HepG2 (cell line): ENCODE measurements around the gene KRT33A. TPM values are rescaled to one million over a fixed set of nuclear protein-coding genes. Genes with fewer than 3 reads are reported as not detected.
A peak's percentile ranks its signal among the peaks of the same experiment; 100 is the strongest.

Source experiments
- CAMTA2 ChIP-seq: sonication (generic); formaldehyde crosslinking; IDR thresholded peaks from 2 replicates; pipeline ENCODE4 v1.4.0; 2020; ENCODE audit warnings: mild to moderate bottlenecking, missing genetic modification reagents, borderline replicate concordance
- CBFB ChIP-seq: sonication (generic); formaldehyde crosslinking; IDR thresholded peaks from 2 replicates; pipeline ENCODE4 v1.4.0; 2020; ENCODE audit warnings: missing genetic modification reagents
- DPF2 ChIP-seq: sonication (generic); formaldehyde crosslinking; IDR thresholded peaks from 2 replicates; pipeline ENCODE4 v1.4.0; 2020; ENCODE audit warnings: mild to moderate bottlenecking, low read depth, missing genetic modification reagents, borderline replicate concordance
- ELF1 ChIP-seq: sonication (generic); formaldehyde crosslinking; IDR thresholded peaks from 2 replicates; pipeline ENCODE4 v1.4.0; 2020; ENCODE audit warnings: missing genetic modification reagents
- ETV5 ChIP-seq: IDR thresholded peaks from 2 replicates; pipeline ENCODE4 v1.6.1; 2018; ENCODE audit warnings: missing biosample characterization, missing genetic modification reagents, inconsistent platforms, borderline replicate concordance
- IKZF1 ChIP-seq: fragments of 450-650 bp; IDR thresholded peaks from 2 replicates; pipeline ENCODE4 v1.7.1; 2016
- KDM2A ChIP-seq: sonication (generic); formaldehyde crosslinking; IDR thresholded peaks from 2 replicates; pipeline ENCODE4 v1.4.0; 2020; ENCODE audit warnings: low read depth, missing genetic modification reagents, borderline replicate concordance
- KLF11 ChIP-seq: IDR thresholded peaks from 2 replicates; pipeline ENCODE4 v1.6.1; 2016; ENCODE audit warnings: missing compliant biosample characterization
- MATR3 ChIP-seq: sonication (generic); formaldehyde crosslinking; IDR thresholded peaks from 2 replicates; pipeline ENCODE4 v1.4.0; 2020; ENCODE audit warnings: missing genetic modification reagents
- RBM22 ChIP-seq: fragments of 200-400 bp; formaldehyde crosslinking; optimal IDR thresholded peaks from 2 replicates; pipeline ENCODE3; 2017; ENCODE audit warnings: mild to moderate bottlenecking, low read length, moderate library complexity
- RNF2 ChIP-seq: fragments of 450-650 bp; conservative IDR thresholded peaks from 2 replicates; pipeline ENCODE4 v1.6.1; 2016; ENCODE audit warnings: low read depth
- SALL2 ChIP-seq: sonication (generic); formaldehyde crosslinking; IDR thresholded peaks from 2 replicates; pipeline ENCODE4 v1.8.1; 2023; ENCODE audit warnings: mild to moderate bottlenecking, missing genetic modification reagents, inconsistent platforms
- SMC3 ChIP-seq: IDR thresholded peaks from 2 replicates; pipeline ENCODE4 v1.6.1; 2011; ENCODE audit warnings: low read length, improper control_type of control experiment
- SP2 ChIP-seq: sonication (generic); formaldehyde crosslinking; IDR thresholded peaks from 2 replicates; pipeline ENCODE4 v1.5.1; 2020; ENCODE audit warnings: mild to moderate bottlenecking, missing genetic modification reagents
- SRF ChIP-seq: IDR thresholded peaks from 2 replicates; pipeline ENCODE4 v1.6.1; 2011; ENCODE audit warnings: mild to moderate bottlenecking, low read depth, low read length, moderate library complexity
- TBX2 ChIP-seq: sonication (generic); formaldehyde crosslinking; IDR thresholded peaks from 2 replicates; pipeline ENCODE4 v1.5.0; 2020; ENCODE audit warnings: missing genetic modification reagents, mild to moderate bottlenecking, borderline replicate concordance
- THYN1 ChIP-seq: sonication (generic); formaldehyde crosslinking; IDR thresholded peaks from 2 replicates; pipeline ENCODE4 v1.8.1; 2023; ENCODE audit warnings: low read depth, mild to moderate bottlenecking, moderate library complexity, missing genetic modification reagents, borderline replicate concordance
- TIGD3 ChIP-seq: sonication (generic); formaldehyde crosslinking; IDR thresholded peaks from 2 replicates; pipeline ENCODE4 v1.5.1; 2020; ENCODE audit warnings: mild to moderate bottlenecking, missing genetic modification reagents, borderline replicate concordance
- ZBTB25 ChIP-seq: IDR thresholded peaks from 2 replicates; pipeline ENCODE4 v1.6.1; 2018; ENCODE audit warnings: missing genetic modification reagents
- ZFP82 ChIP-seq: sonication (generic); formaldehyde crosslinking; IDR thresholded peaks from 2 replicates; pipeline ENCODE4 v1.5.1; 2020; ENCODE audit warnings: mild to moderate bottlenecking, missing genetic modification reagents, borderline replicate concordance
- ZKSCAN8 ChIP-seq: IDR thresholded peaks from 2 replicates; pipeline ENCODE4 v1.6.1; 2016; ENCODE audit warnings: borderline replicate concordance, missing genetic modification reagents, missing compliant biosample characterization
- ZNF251 ChIP-seq: sonication (generic); formaldehyde crosslinking; IDR thresholded peaks from 2 replicates; pipeline ENCODE4 v1.9.0; 2021; ENCODE audit warnings: mild to moderate bottlenecking, missing genetic modification reagents
- ZNF44 ChIP-seq: sonication (generic); formaldehyde crosslinking; IDR thresholded peaks from 2 replicates; pipeline ENCODE4 v1.5.1; 2020; ENCODE audit warnings: mild to moderate bottlenecking, missing genetic modification reagents
- ZNF776 ChIP-seq: sonication (generic); formaldehyde crosslinking; IDR thresholded peaks from 2 replicates; pipeline ENCODE4 v1.4.0; 2020; ENCODE audit warnings: mild to moderate bottlenecking, missing genetic modification reagents
- ZNF782 ChIP-seq: sonication (generic); formaldehyde crosslinking; IDR thresholded peaks from 2 replicates; pipeline ENCODE4 v1.4.0; 2020; ENCODE audit warnings: missing genetic modification reagents, mild to moderate bottlenecking, borderline replicate concordance
- polyA plus RNA-seq, 8 experiments: library from polyadenylated mRNA; depleted of rRNA in 3 of 8; stranded (reverse) in 7 of 8; unstranded in 1 of 8; fragments of >200 nt; fragmentation: Illumina TruSeq in 4 of 8; extraction: Trizol in 4 of 8; gene quantifications; 2 replicates each; pipeline versions ENCODE4 v1.2.1 to v1.2.3, GENCODE V29; 2011 to 2016; ENCODE audit warnings: low read depth in 4 of 8, missing spikeins in 1 of 8, mixed read lengths in 1 of 8; ENCODE audit not compliant: insufficient read depth in 1 of 8
- total RNA-seq, 5 experiments: library from RNA; depleted of rRNA; stranded (reverse); fragments of >200 nt; fragmentation: Illumina TruSeq; extraction: Trizol; gene quantifications; 2 replicates each; pipeline ENCODE4 v1.2.3, GENCODE V29; 2016; ENCODE audit warnings: low read depth in 1 of 5
- TF ChIP-seq, protein P1 (sequence below): sonication (generic); formaldehyde crosslinking; IDR thresholded peaks from 2 replicates; pipeline ENCODE4 v1.8.0; 2022; ENCODE audit warnings: mild to moderate bottlenecking, missing genetic modification reagents, moderate library complexity
- TF ChIP-seq, protein P2 (sequence below): sonication (generic); formaldehyde crosslinking; conservative IDR thresholded peaks from 2 replicates; pipeline ENCODE4 v1.8.0; 2022; ENCODE audit warnings: mild to moderate bottlenecking, moderate library complexity, missing genetic modification reagents

The KRT33A gene
- total and polyA plus RNA-seq, 2 of the 13 experiments (the other 11 are each of a cell fraction or from before 2014, with no cell fraction given), result not detected

DNA sequence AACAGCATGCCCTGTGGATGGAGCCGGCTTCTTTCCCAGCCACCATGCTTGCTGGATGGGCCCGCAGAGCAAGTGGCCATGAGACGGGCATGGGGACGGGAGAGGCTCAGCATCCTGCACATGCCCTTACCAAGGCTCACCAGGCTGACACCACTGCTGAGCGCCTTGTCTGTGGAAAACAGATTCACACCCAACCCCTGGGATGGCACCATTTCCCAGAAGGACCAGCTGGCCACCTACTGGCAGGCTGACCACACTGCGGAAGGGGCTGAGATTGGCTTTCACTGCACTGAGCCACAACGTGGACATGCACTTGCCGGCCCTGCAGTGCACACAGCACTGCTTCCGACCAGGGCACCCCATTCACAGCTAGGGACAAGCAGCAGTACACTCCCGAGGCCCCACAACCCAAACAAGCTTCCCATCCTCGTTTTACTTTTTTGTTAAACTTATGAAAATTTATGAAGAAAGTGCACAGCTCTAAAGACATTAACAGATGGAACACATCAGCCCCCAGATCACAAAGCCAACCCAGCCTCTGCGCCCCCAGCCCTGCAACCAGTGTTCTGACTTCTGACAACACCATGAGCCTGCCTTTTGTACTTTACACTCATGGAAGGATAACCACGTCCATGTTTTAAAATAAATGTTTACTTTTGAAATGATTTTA lies 21.2 kb downstream of the KRT33A start (continued):
- TF ChIP-seq DPF2 (CRISPR knock-in tag) (no peak), IKZF1 (no peak), KDM2A (CRISPR knock-in tag) (peak; percentile 48; the same call in 1 of the 2 replicates), SMC3 (peak; percentile 84), CAMTA2 (no peak), SALL2 (no peak), ZNF782 (CRISPR knock-in tag) (no peak), ZNF44 (CRISPR knock-in tag) (no peak), ZNF776 (CRISPR knock-in tag) (no peak), SP2 (no peak), ETV5 (no peak; the same call in 1 of the 2 replicates), CBFB (no peak), ZFP82 (no peak), TBX2 (CRISPR knock-in tag) (no peak), RBM22 (no peak), SRF (no peak), ZBTB25 (CRISPR knock-in tag) (no peak), THYN1 (no peak), KLF11 (no peak), ZNF251 (CRISPR knock-in tag) (no peak), TIGD3 (CRISPR knock-in tag) (no peak), ZKSCAN8 (no peak), ELF1 (CRISPR knock-in tag) (peak; percentile 44; the same call in 1 of the 2 replicates), MATR3 (CRISPR knock-in tag) (no peak), RNF2 (no peak)
- TF ChIP-seq, protein P1, sequence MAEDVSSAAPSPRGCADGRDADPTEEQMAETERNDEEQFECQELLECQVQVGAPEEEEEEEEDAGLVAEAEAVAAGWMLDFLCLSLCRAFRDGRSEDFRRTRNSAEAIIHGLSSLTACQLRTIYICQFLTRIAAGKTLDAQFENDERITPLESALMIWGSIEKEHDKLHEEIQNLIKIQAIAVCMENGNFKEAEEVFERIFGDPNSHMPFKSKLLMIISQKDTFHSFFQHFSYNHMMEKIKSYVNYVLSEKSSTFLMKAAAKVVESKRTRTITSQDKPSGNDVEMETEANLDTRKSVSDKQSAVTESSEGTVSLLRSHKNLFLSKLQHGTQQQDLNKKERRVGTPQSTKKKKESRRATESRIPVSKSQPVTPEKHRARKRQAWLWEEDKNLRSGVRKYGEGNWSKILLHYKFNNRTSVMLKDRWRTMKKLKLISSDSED (CRISPR knock-in tag), result no peak
- TF ChIP-seq, protein P2, sequence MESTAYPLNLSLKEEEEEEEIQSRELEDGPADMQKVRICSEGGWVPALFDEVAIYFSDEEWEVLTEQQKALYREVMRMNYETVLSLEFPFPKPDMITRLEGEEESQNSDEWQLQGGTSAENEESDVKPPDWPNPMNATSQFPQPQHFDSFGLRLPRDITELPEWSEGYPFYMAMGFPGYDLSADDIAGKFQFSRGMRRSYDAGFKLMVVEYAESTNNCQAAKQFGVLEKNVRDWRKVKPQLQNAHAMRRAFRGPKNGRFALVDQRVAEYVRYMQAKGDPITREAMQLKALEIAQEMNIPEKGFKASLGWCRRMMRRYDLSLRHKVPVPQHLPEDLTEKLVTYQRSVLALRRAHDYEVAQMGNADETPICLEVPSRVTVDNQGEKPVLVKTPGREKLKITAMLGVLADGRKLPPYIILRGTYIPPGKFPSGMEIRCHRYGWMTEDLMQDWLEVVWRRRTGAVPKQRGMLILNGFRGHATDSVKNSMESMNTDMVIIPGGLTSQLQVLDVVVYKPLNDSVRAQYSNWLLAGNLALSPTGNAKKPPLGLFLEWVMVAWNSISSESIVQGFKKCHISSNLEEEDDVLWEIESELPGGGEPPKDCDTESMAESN (CRISPR knock-in tag), result no peak
